ENCODE results near the gene BACE2. TPM values are rescaled to one million over a fixed set of nuclear protein-coding genes. Genes with fewer than 3 reads are reported as not detected.

Gene BACE2
- total RNA-seq, 3 donors from 2014 or later, result 37.2 to 115 (median 51.2) TPM

DNA sequence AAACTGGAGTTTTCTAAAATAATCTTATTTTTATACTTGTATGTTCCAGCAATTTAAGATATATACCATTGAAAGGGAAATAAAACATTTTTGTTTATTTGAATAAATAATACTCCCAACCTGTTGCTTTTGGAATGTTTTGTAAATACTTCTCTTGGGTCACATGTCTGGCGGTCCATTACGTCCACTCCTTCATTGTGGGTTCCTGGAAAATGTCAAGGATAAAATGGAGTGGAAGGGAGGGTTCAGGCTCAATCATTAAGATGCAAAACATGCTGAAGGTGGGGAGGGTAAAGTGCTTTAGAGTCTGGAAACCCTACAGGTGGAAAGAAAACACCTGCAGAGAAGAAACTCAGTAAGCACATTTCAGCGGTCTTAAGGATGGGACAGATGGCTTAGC lies 114.5 kb downstream of the BACE2 start:
- ATAC-seq (no peak), DNase-seq (no peak)
- intact Hi-C loops (cut with DNase I, micrococcal nuclease), result loop anchor here in 1 of 2 donors (5.0 kb wide), 1 partner anchor 180 kb away; no protein-coding TSS in a partner anchor
- H3K4me3 ChIP-seq, result no peak overlapping the region
- no peaks in the 10 kb centered on the region for H3K36me3 ChIP-seq (ENCODE audit: low read depth)
- TF ChIP-seq, protein P1, sequence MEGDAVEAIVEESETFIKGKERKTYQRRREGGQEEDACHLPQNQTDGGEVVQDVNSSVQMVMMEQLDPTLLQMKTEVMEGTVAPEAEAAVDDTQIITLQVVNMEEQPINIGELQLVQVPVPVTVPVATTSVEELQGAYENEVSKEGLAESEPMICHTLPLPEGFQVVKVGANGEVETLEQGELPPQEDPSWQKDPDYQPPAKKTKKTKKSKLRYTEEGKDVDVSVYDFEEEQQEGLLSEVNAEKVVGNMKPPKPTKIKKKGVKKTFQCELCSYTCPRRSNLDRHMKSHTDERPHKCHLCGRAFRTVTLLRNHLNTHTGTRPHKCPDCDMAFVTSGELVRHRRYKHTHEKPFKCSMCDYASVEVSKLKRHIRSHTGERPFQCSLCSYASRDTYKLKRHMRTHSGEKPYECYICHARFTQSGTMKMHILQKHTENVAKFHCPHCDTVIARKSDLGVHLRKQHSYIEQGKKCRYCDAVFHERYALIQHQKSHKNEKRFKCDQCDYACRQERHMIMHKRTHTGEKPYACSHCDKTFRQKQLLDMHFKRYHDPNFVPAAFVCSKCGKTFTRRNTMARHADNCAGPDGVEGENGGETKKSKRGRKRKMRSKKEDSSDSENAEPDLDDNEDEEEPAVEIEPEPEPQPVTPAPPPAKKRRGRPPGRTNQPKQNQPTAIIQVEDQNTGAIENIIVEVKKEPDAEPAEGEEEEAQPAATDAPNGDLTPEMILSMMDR (IDR thresholded peaks at IDR 0.05), result no peak
- H3K4me1 ChIP-seq (ENCODE audit: low read depth), result no peaks in the 10 kb centered on the region
- H3K9me3 ChIP-seq, result no peaks in the 10 kb centered on the region

DNA sequence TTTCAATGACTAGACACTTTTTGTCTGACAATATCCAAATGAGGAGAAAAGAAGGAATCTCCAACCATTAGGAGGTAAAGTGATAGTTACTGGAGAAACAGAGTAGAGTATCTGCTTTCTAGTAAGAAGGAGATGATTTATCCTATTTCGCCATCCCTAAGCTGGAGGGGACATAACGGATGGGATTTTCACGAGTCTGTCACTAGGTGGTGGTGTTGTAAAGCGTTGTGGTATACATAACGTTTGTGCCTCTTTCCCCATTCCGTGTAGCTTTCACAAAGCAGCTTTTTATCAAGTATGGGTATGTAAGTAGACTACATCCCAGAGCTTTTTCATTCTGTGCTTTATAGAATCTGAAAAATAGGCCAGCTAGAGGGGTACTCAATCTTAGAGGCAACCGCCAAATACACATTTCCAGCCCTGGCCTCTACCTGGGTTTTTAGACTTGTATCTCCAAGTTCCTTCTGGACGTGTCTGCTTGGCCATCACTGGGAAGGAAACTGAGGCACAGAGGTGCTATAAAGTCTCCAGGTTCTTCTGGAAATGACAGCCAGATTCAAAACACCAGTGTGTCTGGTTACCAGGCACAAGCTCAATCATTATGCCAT lies 115.4 kb downstream of the BACE2 start:
- Histone ChIP-seq H3K4me1 (ENCODE audit: low read depth) (no peaks in the 10 kb centered on the region), H3K36me3 (ENCODE audit: low read depth) (no peaks in the 10 kb centered on the region), H3K4me3 (no peak overlapping the region), H3K9me3 (no peaks in the 10 kb centered on the region)
- TF ChIP-seq, protein P1 (IDR thresholded peaks at IDR 0.05), result peak; percentile 55
- peak in 1 of 3 donors; percentile 68 for DNase-seq
- peak; percentile 93 for ATAC-seq
- intact Hi-C loops (cut with DNase I, micrococcal nuclease), result loop anchor here in 1 of 2 donors (5.0 kb wide), 1 partner anchor 179 kb away; no protein-coding TSS in a partner anchor

- no peaks in the 10 kb centered on the region for H3K9me3 ChIP-seq
- H3K36me3 ChIP-seq (ENCODE audit: low read depth), result no peaks in the 10 kb centered on the region
- TF ChIP-seq, protein P1 (IDR thresholded peaks at IDR 0.05), result no peak
- no peak overlapping the region for H3K4me3 ChIP-seq
- ATAC-seq (peak; percentile 40), DNase-seq (no peak)
- intact Hi-C loops (cut with DNase I, micrococcal nuclease), result no loop called here
- H3K4me1 ChIP-seq (ENCODE audit: low read depth), result no peaks in the 10 kb centered on the region
Observed at GRCh38 chr21:41289431-41289830, 121.5 kb downstream of the BACE2 start.

- TF ChIP-seq, protein P1 (IDR thresholded peaks at IDR 0.05), result no peak
- ATAC-seq, result no peak
- H3K4me3 ChIP-seq, result no peak overlapping the region
Observed at GRCh38 chr21:41290106-41290799, 122.3 kb downstream of the BACE2 start.

DNA sequence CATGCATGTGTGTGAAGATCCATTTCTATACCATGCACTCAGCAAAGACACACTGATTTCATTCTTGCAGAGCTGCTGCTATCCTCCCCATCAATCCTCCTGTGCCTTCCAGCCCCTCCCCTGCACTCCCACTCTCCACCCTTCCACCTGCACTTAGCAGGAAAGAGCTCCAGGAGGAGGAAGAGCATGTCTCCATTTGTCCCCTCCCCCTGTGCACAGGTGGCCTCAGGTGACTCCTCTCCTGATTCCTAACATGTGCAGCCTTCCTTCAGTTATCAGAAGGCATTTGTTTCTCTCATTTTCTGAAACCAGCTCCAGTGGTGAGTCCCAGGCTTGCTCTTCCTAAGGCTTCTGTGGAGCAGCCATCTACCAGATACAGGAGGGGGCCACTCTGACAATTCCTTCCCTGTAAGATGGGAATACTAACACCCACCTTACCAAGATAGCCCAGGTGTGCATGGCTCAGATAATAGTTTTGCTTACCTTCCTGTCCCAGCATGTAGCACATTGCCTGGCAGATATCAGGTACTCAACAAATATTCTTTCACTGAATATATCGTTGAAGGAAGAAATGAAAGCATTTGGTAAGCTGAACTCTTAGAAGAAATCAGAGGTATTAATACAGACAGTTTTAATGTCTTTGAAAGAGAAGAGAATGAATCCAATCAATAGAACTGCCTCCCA lies 126.7 kb downstream of the BACE2 start:
- Histone ChIP-seq H3K9me3 (no peaks in the 10 kb centered on the region), H3K4me1 (ENCODE audit: low read depth) (no peaks in the 10 kb centered on the region), H3K36me3 (ENCODE audit: low read depth) (no peaks in the 10 kb centered on the region), H3K4me3 (no peak overlapping the region)
- ATAC-seq, result peak; percentile 68
- DNase-seq, result no peak
- TF ChIP-seq, protein P1 (IDR thresholded peaks at IDR 0.05), result no peak
- intact Hi-C loops (cut with DNase I, micrococcal nuclease), result no loop called here

More at GRCh38 chr21:41290106-41290799, 122.3 kb downstream of the BACE2 start:
- Histone ChIP-seq H3K9me3 (no peaks in the 10 kb centered on the region), H3K4me1 (ENCODE audit: low read depth) (no peaks in the 10 kb centered on the region), H3K36me3 (ENCODE audit: low read depth) (no peaks in the 10 kb centered on the region)
- DNase-seq, result no peak
- intact Hi-C loops (cut with DNase I, micrococcal nuclease), result no loop called here

All from mucosa of descending colon (tissue), 3 donors.